GM18498 (cell line): ENCODE data around the gene LITAF.
"Not testable (repeated sequence)": the region's sequence is repeated elsewhere in the genome, so short reads cannot be mapped to it uniquely, and the experiment has no call there.

Experiments used
- ATAC-seq: cut with Tn5 transposase; IDR thresholded peaks from one replicate; pipeline ENCODE4 v1.9.1; 2021; ENCODE audit warnings: mild to moderate bottlenecking, moderate library complexity; ENCODE audit not compliant: unreplicated experiment

The LITAF gene

GRCh38 chr16:11601425-11601824 is 14.7 kb upstream of the LITAF start:
- ATAC-seq = no peak

DNA sequence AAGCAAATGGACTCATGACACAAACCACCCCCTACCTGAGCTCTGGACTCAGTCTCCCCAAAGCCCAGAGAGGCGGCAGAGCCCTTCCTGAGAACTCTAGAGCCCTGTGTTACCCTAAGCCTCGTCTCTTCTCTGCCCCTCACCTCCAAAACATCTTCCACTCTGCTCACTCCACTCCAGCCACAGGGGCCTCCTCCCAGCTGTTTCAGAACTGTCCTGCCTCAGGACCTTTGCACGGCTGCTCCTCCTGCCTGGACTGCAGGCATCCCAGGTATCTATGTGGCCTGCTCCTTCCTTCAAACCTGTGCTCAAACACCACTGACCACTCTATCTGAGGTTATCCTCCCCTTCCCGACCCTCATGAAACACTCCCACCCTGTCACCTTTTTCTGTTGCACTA is 12.9 kb upstream of the LITAF start:
- ATAC-seq = no peak

DNA sequence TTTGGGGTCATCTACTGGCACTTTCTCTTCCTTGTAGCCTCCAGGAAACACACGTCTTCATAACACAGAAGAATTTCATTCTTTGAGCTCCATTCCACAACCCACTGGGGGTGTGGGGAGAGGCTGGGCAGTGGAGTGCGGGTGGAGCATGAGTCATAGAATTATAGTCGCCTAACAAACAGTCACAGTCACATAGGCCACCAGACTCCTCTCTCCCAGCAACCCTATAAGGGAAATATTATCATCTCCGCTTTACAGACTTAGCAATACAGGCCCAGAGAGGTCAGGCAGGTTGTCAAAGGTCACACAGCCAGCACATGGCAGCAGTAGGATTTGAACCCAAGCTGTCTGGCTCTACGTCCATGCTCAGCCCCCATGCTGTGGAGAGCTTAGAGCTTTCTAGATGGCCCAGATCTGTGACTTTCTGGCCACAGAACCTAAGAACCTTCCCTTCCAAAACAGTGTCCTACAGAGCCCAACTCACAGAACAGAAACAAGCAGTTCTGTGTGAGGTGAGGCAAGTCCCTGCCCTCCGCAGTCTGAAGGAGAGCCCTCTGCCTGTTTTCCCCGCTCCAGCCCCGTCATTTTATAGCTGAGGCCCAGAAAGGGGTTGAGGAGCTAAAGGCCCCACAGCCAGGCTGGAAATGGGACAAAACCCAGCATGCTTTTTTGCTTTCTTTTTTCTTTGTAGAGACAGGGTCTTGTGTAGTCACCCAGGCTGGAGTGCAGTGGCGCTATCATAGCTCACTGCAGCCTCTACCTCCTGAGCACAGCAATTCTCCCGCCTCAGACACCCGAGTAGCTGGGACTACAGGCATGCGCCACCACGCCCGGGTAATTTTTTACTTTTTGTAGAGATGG is 10.7 kb upstream of the LITAF start:
- ATAC-seq = no peak

DNA sequence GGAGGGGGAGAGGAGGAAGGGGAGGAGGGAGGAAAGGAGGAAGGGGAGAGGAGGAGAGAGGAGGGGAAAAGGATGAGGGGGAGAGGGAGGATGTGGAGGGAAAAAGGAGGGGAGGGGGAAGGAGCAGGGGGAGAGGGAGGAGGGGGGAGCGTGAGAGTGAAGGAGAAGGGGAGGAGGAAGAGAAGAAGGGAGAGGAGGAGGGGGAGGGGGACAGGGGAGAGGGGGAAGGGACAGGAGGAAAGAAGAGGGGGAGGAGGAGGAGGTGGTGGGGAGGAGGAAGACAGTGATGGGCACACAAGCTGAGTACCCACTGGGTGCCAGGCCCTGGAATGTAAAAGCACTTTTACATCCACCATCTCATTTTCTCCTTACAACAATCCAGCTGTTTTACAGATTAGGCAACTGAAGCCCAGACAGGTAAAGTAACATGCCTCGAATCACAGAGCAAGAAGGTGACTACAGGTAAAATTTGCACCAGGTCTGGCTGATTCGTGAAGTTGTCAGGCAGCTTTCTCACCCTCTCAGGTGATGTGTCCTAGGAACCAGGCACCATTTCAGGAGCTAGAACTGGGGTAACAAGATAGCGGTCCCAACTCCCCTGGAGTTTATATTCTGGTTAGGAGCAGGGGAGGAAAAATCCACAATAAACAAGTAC is 10.0 kb upstream of the LITAF start:
- no peak for ATAC-seq

GRCh38 chr16:11593581-11593980 is 6.9 kb upstream of the LITAF start:
- ATAC-seq = no peak

GRCh38 chr16:11593076-11593475 is 6.4 kb upstream of the LITAF start:
- ATAC-seq = not testable (repeated sequence)

DNA sequence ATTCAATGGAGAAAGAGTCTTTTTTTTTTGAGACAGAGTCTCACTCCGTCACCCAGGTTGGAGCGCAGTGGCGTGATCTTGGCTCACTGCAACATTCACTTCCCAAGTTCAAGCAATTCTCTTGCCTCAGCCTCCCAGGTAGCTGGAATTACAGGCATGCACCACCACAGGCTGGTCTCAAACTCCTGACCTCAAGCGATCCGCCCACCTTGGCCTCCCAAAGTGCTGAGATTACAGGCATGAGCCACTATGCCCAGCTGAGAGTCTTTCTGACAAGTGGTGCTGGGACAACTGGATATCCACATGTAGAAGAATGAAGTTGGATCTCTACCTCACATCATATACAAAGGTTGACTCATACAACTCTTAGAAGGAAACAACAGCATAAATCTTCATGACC is 4.9 kb upstream of the LITAF start:
- ATAC-seq = not testable (repeated sequence)

- no peak for ATAC-seq
These were observed 2.5 kb upstream of the LITAF start for GRCh38 chr16:11589198-11589550.

- no peak for ATAC-seq
These were observed 1.8 kb upstream of the LITAF start for GRCh38 chr16:11588321-11589197.

DNA sequence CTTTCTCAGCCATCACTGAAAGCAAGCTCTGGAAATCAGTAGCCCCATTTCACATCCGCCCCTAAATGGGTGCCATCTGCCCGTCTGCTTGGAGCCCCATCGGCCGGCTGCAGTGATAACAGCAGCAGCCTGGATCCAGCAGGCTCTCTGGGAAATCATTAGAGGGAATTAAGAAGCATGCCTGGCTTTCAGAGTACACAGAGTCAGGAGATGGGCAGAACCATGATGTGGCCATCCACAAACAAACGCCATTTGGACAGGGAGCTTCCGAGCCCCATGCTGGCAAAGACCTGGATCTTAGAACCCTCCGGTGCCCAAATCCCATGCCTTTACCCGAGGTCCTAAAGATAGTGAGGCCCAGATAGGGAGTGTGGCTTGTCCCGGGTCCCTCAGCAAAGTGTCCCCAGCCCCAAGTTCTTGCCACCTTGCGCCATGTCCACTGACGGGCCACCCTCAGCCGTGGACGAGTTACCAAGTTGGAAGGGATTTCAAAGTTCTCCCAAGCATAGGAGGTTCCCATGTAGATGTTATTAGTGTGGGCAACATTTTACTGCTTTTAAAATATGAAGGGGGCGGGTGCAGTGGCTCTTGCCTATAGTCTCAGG is 1.0 kb upstream of the LITAF start:
- ATAC-seq = no peak

DNA sequence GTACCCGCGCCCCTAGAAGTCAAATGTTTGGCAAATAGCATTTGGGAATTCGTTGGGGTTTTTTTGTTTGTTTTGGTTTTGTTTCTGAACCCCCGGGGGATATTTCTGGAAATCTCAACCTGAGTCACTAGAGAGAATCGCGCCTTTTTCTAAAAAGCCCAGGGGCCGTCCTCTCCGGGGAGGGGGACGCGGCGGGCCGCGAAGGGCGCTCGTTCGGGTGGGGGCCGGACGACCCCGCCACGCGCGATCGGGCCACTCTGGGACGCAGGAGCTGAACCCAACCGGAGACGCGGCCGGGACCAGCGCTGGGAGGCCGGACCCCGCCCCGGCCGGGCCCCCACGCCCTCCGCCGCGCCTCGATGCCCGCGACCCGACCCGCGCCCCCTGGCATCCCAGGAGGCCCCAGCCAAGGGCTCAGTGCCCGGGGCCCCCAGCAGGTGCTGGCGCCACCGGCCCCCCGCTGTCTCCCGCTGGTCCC is 302 bp downstream of the LITAF start:
- ATAC-seq = no peak

- ATAC-seq = peak; percentile 6
These were observed 1.0 kb downstream of the LITAF start for GRCh38 chr16:11585460-11586377.

DNA sequence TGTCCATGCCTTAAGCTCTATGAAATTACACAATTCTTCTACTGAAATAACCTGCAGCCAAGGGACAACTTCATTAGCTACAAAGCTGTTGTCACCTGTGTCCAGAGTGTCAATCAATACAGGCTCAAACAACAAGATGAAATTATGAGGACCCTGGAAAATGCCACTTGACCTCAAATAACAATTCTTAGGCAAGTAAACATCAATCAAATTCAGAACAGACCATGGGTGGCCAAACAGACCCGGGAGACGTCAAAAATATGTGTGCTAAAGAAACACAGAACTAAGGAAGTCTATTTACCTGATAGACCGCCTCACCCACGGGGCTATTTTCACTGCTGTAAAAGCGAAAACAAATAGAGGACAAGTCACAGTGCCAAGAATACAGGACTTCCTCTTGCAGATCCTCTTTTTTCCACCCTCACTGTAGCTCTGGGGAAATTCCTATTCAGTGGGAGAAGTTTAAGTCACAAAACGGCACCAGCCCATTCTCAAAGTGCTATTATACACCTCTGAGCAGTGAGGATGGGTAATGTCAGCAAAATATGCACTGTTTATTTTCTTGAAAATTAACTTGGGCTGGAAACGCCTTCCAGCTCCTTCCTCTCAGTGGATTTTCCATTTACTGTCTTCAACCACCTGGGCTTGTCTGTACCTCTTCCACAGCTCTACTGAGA is 2.7 kb downstream of the LITAF start:
- no peak for ATAC-seq

DNA sequence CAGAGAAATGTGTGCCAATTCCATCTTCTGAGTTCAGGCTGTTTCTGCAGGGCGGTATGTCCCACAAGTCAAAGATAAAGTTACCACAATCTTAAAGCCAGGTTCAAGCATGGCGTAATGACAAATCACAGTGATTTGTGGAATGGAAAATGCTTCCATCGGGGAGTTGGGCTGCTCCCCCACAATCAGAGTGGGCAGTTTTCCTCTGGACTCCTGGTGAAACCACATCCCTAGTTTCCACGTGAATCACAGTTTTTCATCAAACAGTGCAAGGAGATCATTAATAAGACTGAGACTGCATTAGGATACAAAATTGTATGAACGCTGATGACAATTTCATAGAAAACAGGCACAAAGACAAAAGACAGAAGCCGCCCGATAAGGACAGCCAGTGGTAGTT is 3.6 kb downstream of the LITAF start:
- ATAC-seq = no peak

- no peak for ATAC-seq
These were observed 4.4 kb downstream of the LITAF start for GRCh38 chr16:11582157-11582814.

DNA sequence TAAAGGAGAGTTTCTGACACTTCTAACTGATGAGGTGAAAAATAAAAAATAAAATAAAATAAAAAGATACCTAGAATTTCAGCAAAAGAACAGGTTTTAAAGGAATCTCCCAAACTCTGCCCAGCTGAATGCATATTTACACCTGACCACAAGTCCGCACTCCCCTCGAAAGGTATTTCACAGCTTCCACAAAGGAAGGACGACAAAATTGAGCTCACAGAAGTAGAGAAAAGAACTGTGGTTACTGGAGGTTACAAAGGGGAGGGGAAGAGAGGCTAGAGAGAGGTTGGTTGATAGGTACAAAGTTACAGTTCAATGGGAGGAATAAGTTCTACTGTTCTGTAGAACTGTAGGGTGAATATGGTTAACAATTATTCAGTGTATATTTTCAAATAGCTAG is 5.0 kb downstream of the LITAF start:
- no peak for ATAC-seq

DNA sequence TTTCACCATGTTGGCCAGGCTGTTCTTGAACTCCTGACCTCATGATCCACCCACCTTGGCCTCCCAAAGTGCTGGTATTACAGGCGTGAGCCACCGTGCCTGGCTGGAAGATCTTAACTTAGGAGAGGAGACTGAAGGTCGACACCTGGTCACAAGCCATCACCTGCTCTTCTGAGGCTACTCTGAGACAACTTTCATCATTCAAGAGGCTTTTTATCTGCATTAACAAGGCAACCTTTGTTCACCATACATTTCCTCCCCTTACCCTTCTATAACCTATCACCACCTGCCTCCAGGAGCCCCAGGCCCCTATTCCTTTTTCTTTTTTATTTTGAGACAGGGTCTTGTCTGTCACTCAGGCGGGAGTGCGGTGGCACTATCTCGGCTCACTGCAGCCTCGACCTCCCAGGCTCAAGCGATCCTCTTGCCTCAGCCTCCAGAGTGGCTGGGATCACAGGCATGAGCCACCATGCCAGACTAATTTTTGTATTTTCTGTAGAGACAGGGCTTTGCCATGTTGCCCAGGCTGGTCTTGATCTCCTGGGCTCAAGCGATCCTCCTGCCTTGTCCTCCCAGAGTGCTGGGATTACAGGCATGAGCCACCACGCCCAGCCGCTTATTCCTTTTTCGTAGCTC is 6.2 kb downstream of the LITAF start:
- no peak for ATAC-seq

- ATAC-seq = not testable (repeated sequence)
These were observed 9.4 kb downstream of the LITAF start for GRCh38 chr16:11577290-11577660.
